PC-3 (cell line): ENCODE data around the gene GPC5. TPM values are rescaled to one million over a fixed set of nuclear protein-coding genes. Genes with fewer than 3 reads are reported as not detected.
A peak's percentile ranks its signal among the peaks of the same experiment; 100 is the strongest.

ENCODE experiments used
- ATAC-seq: fragments of 200-7000 bp; cut with Tn5 transposase; 2 replicates; pipeline ENCODE4 v1.9.1; 2020; ENCODE audit warnings: mild to moderate bottlenecking, moderate library complexity
- BruUV-seq: library from RNA; stranded (reverse); fragments of 400-500 nt; replicated peaks from 2 replicates; lab custom pipeline; 2021; lab: Mats Ljungman, UMichigan
- CTCF ChIA-PET: fragments of 300-600 bp; sonication (Branson Sonifier 250); formaldehyde crosslinking; loops from one replicate; lab custom pipeline; 2022; ENCODE audit warnings: antibody characterized with exemption; lab: Charles Lee
- POLR2A ChIA-PET: fragments of 300-600 bp; sonication (Branson Sonifier 250); formaldehyde crosslinking; loops from one replicate; lab custom pipeline; 2022; ENCODE audit warnings: antibody characterized with exemption; ENCODE audit not compliant: unreplicated experiment; lab: Charles Lee
- DNase-seq: peaks from one replicate; pipeline ENCODE4 v3.0.0-alpha.2; 2015
- H2AFZ ChIP-seq: fragments of 300-600 bp; sonication (generic); 2 replicates; pipeline ENCODE4 v1.6.0; 2016; ENCODE audit warnings: antibody characterized with exemption, low read length
- H3F3A ChIP-seq: fragments of 300-600 bp; sonication (generic); one replicate; pipeline ENCODE4 v1.6.0; 2017; ENCODE audit warnings: antibody characterized with exemption, low read length, control low read depth, mild to moderate bottlenecking; ENCODE audit not compliant: unreplicated experiment
- H3K27ac ChIP-seq: fragments of 300-600 bp; sonication (generic); 2 replicates; pipeline ENCODE4 v1.5.1; 2016; ENCODE audit warnings: mild to moderate bottlenecking, low read length
- H3K27me3 ChIP-seq: fragments of 300-600 bp; sonication (generic); 2 replicates; pipeline ENCODE4 v1.6.1; 2016; ENCODE audit warnings: low read length, mixed read lengths
- H3K36me3 ChIP-seq: fragments of 300-600 bp; sonication (generic); 2 replicates; pipeline ENCODE4 v1.6.1; 2016; ENCODE audit warnings: low read depth, mixed run types, low read length, mixed read lengths
- H3K4me1 ChIP-seq: fragments of 300-600 bp; sonication (generic); 2 replicates; pipeline ENCODE4 v1.5.1; 2016; ENCODE audit warnings: low read length; ENCODE audit not compliant: insufficient read depth
- H3K4me2 ChIP-seq: fragments of 300-600 bp; sonication (generic); 2 replicates; pipeline ENCODE4 v1.6.0; 2016; ENCODE audit warnings: low read length
- H3K4me3 ChIP-seq: fragments of 300-600 bp; sonication (generic); 2 replicates; pipeline ENCODE4 v1.5.1; 2016; ENCODE audit warnings: mild to moderate bottlenecking, low read length, mixed read lengths
- H3K79me2 ChIP-seq: fragments of 300-600 bp; sonication (generic); 2 replicates; pipeline ENCODE4 v1.6.1; 2017; ENCODE audit warnings: low read length, mixed read lengths
- H3K9ac ChIP-seq: fragments of 300-600 bp; sonication (generic); 2 replicates; pipeline ENCODE4 v1.6.0; 2016; ENCODE audit warnings: mild to moderate bottlenecking, low read length
- H3K9me2 ChIP-seq: fragments of 300-600 bp; sonication (generic); replicated peaks from 2 replicates; pipeline ENCODE4 v1.6.1; 2016; ENCODE audit warnings: mixed run types, low read length, mixed read lengths
- H3K9me3 ChIP-seq: fragments of 300-600 bp; sonication (generic); 2 replicates; pipeline ENCODE4 v1.6.1; 2016; ENCODE audit warnings: low read length, mixed read lengths
- H4K20me1 ChIP-seq: fragments of 300-600 bp; sonication (generic); 2 replicates; pipeline ENCODE4 v1.6.1; 2016; ENCODE audit warnings: low read length, mixed read lengths
- CTCF ChIP-seq: fragments of 300-600 bp; sonication (generic); conservative IDR thresholded peaks from 2 replicates; pipeline ENCODE4 v1.5.1; 2017; ENCODE audit warnings: antibody characterized with exemption, low read depth, mild to moderate bottlenecking, low read length
- EZH2 ChIP-seq: fragments of 300-600 bp; sonication (generic); IDR thresholded peaks from one replicate; pipeline ENCODE4 v1.6.1; 2017; ENCODE audit warnings: antibody characterized with exemption, mild to moderate bottlenecking, low read length; ENCODE audit not compliant: unreplicated experiment
- EZH2phosphoT487 ChIP-seq: fragments of 300-600 bp; sonication (generic); IDR thresholded peaks from 2 replicates; pipeline ENCODE4 v1.6.1; 2018; ENCODE audit warnings: mild to moderate bottlenecking, antibody characterized with exemption, low read length, borderline replicate concordance
- intact Hi-C: fragments of 100-400 bp; cut with micrococcal nuclease; formaldehyde crosslinking; loops from 2 replicates; pipeline ENCODE4 v1.9.0; 2023
- total RNA-seq: library from RNA; depleted of rRNA; stranded (reverse); fragments of >200 nt; gene quantifications from 2 replicates; pipeline ENCODE4 v1.2.3, GENCODE V29; 2014

GPC5 gene
- total RNA-seq, 1 experiment from 2014 or later, result not detected

- H3K36me3 ChIP-seq, result no peaks in the 10 kb centered on the region
- no peak for TF ChIP-seq CTCF
- no peak for TF ChIP-seq EZH2phosphoT487
- TF ChIP-seq EZH2, result no peak
- no peak overlapping the region for H3K4me3 ChIP-seq
- ChIA-PET CTCF (no interaction called here), POLR2A (no interaction called here)
- no peak overlapping the region for H3K27ac ChIP-seq
- H3K27me3 ChIP-seq, result no peaks in the 10 kb centered on the region
- no peaks in the 10 kb centered on the region for H3F3A ChIP-seq
- no peaks in the 10 kb centered on the region for H3K9me2 ChIP-seq
- no peaks in the 10 kb centered on the region for H4K20me1 ChIP-seq
- no peaks in the 10 kb centered on the region for H3K9me3 ChIP-seq
- H3K9ac ChIP-seq, result no peak overlapping the region
- H3K4me2 ChIP-seq, result no peak overlapping the region
- DNase-seq, result no peak
- no peak for ATAC-seq
- H3K79me2 ChIP-seq, result no peaks in the 10 kb centered on the region
- intact Hi-C loops, result no loop called here
- no peaks in the 10 kb centered on the region for H3K4me1 ChIP-seq
- no peak overlapping the region for H2AFZ ChIP-seq
- BruUV-seq, result no TSS peak
Observed at GRCh38 chr13:92572190-92572589, 1173.8 kb downstream of the GPC5 start.

GRCh38 chr13:92573467-92574057 lies 1175.1 kb downstream of the GPC5 start:
- ChIA-PET POLR2A (no interaction called here), CTCF (interaction anchor here (0.7 kb wide), 1 partner anchor 322 kb away, joined by 4 read pairs; no protein-coding TSS in a partner anchor)
- Histone ChIP-seq H3K4me3 (no peak overlapping the region), H2AFZ (no peak overlapping the region), H3K36me3 (no peaks in the 10 kb centered on the region), H3K9me2 (no peaks in the 10 kb centered on the region), H3K27ac (no peak overlapping the region), H4K20me1 (no peaks in the 10 kb centered on the region), H3K79me2 (no peaks in the 10 kb centered on the region), H3K4me1 (no peaks in the 10 kb centered on the region), H3F3A (no peaks in the 10 kb centered on the region), H3K4me2 (no peak overlapping the region), H3K27me3 (no peaks in the 10 kb centered on the region), H3K9ac (no peak overlapping the region), H3K9me3 (no peaks in the 10 kb centered on the region)
- no TSS peak for BruUV-seq
- TF ChIP-seq EZH2 (no peak), EZH2phosphoT487 (no peak), CTCF (peak; percentile 38; the same call in 1 of the 2 replicates)
- no peak; the same call in 1 of the 2 replicates for ATAC-seq
- DNase-seq, result peak; percentile 9
- intact Hi-C loops, result no loop called here

- no peaks in the 10 kb centered on the region for H3K27me3 ChIP-seq
- intact Hi-C loops, result no loop called here
- H3K27ac ChIP-seq, result no peak overlapping the region
- no TSS peak for BruUV-seq
- no peak overlapping the region for H3K4me2 ChIP-seq
- no peaks in the 10 kb centered on the region for H3F3A ChIP-seq
- ChIA-PET CTCF (no interaction called here), POLR2A (no interaction called here)
- ATAC-seq (no peak), DNase-seq (no peak)
- H3K4me1 ChIP-seq, result no peaks in the 10 kb centered on the region
- no peak overlapping the region for H3K9ac ChIP-seq
- no peaks in the 10 kb centered on the region for H3K36me3 ChIP-seq
- no peaks in the 10 kb centered on the region for H3K9me2 ChIP-seq
- no peaks in the 10 kb centered on the region for H3K9me3 ChIP-seq
- H4K20me1 ChIP-seq, result no peaks in the 10 kb centered on the region
- H3K4me3 ChIP-seq, result no peak overlapping the region
- no peaks in the 10 kb centered on the region for H3K79me2 ChIP-seq
- no peak overlapping the region for H2AFZ ChIP-seq
- TF ChIP-seq EZH2phosphoT487 (no peak), CTCF (no peak), EZH2 (no peak)
Observed at GRCh38 chr13:92574499-92574898, 1176.1 kb downstream of the GPC5 start.
